ENCODE data around the gene RRAGD. TPM values are rescaled to one million over a fixed set of nuclear protein-coding genes. Genes with fewer than 3 reads are reported as not detected.

The RRAGD gene
- total RNA-seq, 6 donors from 2014 or later, result 17.5 to 62.7 (median 29.7) TPM

- Histone ChIP-seq H3K9me3 (no peaks in the 10 kb centered on the region), H3K36me3 (peaks cover 23 to 72% (median 38%) of the 10 kb centered on the region in 4 donors), H3K4me3 (no peak overlapping the region), H3K27me3 (no peaks in the 10 kb centered on the region), H3K27ac (no peak overlapping the region), H3K4me1 (peaks cover 0 to 6% (median 2%) of the 10 kb centered on the region in 4 donors)
- ATAC-seq (ENCODE audit: low FRiP score in 2 of 2) (no peak), DNase-seq (no peak)
- TF ChIP-seq EP300 (IDR thresholded peaks at IDR 0.05) (no peak), CTCF (IDR thresholded peaks at IDR 0.05) (no peak), POLR2A (IDR thresholded peaks at IDR 0.05) (no peak), POLR2AphosphoS5 (IDR thresholded peaks at IDR 0.05) (no peak)
- WGBS, 2 donors, result 82 to 89% methylated on average over 2 of the region's 2 CpGs
Observed at GRCh38 chr6:89339565-89339964, 72.5 kb downstream of the RRAGD start.

GRCh38 chr6:89335164-89335563 is 76.9 kb downstream of the RRAGD start:
- TF ChIP-seq EP300 (IDR thresholded peaks at IDR 0.05), result no peak
- WGBS, 2 donors, result 74 to 79% methylated on average over 3 of the region's 3 CpGs
- H3K9me3 ChIP-seq, result no peaks in the 10 kb centered on the region

GRCh38 chr6:89330910-89331309 is 81.2 kb downstream of the RRAGD start:
- DNase-seq (no peak), ATAC-seq (ENCODE audit: low FRiP score in 2 of 2) (no peak)
- H3K27me3 ChIP-seq, result no peaks in the 10 kb centered on the region
- H3K36me3 ChIP-seq, result peaks cover 21 to 77% (median 36%) of the 10 kb centered on the region in 4 donors
- WGBS, 2 donors, result 89 to 100% methylated on average over 1 of the region's 1 CpG
- no peaks in the 10 kb centered on the region for H3K9me3 ChIP-seq
- no peak overlapping the region for H3K4me3 ChIP-seq
- H3K4me1 ChIP-seq, result no peaks in the 10 kb centered on the region
- no peak overlapping the region for H3K27ac ChIP-seq
- TF ChIP-seq POLR2A (IDR thresholded peaks at IDR 0.05) (no peak), CTCF (IDR thresholded peaks at IDR 0.05) (no peak), EP300 (IDR thresholded peaks at IDR 0.05) (no peak), POLR2AphosphoS5 (IDR thresholded peaks at IDR 0.05) (no peak)

More at GRCh38 chr6:89335164-89335563, 76.9 kb downstream of the RRAGD start:
- no peak overlapping the region for H3K4me3 ChIP-seq
- H3K36me3 ChIP-seq, result peaks cover 22 to 76% (median 41%) of the 10 kb centered on the region in 4 donors
- DNase-seq, result no peak
- H3K27me3 ChIP-seq, result no peaks in the 10 kb centered on the region
- H3K4me1 ChIP-seq, result no peaks in the 10 kb centered on the region
- H3K27ac ChIP-seq, result no peak overlapping the region
- no peak for ATAC-seq (ENCODE audit: low FRiP score in 2 of 2)

- H3K27me3 ChIP-seq, result no peaks in the 10 kb centered on the region
- H3K4me1 ChIP-seq, result peaks cover 0 to 3% (median under 1%) of the 10 kb centered on the region in 4 donors
- H3K27ac ChIP-seq, result no peak overlapping the region
- no peaks in the 10 kb centered on the region for H3K9me3 ChIP-seq
- peaks cover 15 to 67% (median 26%) of the 10 kb centered on the region in 4 donors for H3K36me3 ChIP-seq
- 80 to 91% methylated on average over 1 of the region's 1 CpG for WGBS, 2 donors
- no peak for TF ChIP-seq CTCF (IDR thresholded peaks at IDR 0.05)
- no peak for TF ChIP-seq POLR2AphosphoS5 (IDR thresholded peaks at IDR 0.05)
- TF ChIP-seq EP300 (IDR thresholded peaks at IDR 0.05), result no peak
- TF ChIP-seq POLR2A (IDR thresholded peaks at IDR 0.05), result no peak
- DNase-seq (no peak), ATAC-seq (ENCODE audit: low FRiP score in 2 of 2) (no peak)
- no peak overlapping the region for H3K4me3 ChIP-seq
Observed at GRCh38 chr6:89328976-89329375, 83.1 kb downstream of the RRAGD start.

- no peak for ATAC-seq (ENCODE audit: low FRiP score in 2 of 2)
- TF ChIP-seq POLR2AphosphoS5 (IDR thresholded peaks at IDR 0.05) (no peak), POLR2A (IDR thresholded peaks at IDR 0.05) (no peak), EP300 (IDR thresholded peaks at IDR 0.05) (no peak), CTCF (IDR thresholded peaks at IDR 0.05) (no peak)
- peaks cover 5 to 15% (median 9%) of the 10 kb centered on the region in 4 donors for H3K4me1 ChIP-seq
Observed at GRCh38 chr6:89324304-89324703, 87.8 kb downstream of the RRAGD start.

More at GRCh38 chr6:89324304-89324703, 87.8 kb downstream of the RRAGD start:
- no peak for DNase-seq
- H3K27me3 ChIP-seq, result no peaks in the 10 kb centered on the region
- H3K27ac ChIP-seq, result no peak overlapping the region
- no peaks in the 10 kb centered on the region for H3K9me3 ChIP-seq
- H3K4me3 ChIP-seq, result no peak overlapping the region
- peaks cover 5 to 41% (median 8%) of the 10 kb centered on the region in 4 donors for H3K36me3 ChIP-seq
- 91 to 95% methylated on average over 3 of the region's 3 CpGs for WGBS, 2 donors
